Thoracic aorta (tissue), 2 donors: Measurements from ENCODE around the gene CRISPLD2. TPM values are rescaled to one million over a fixed set of nuclear protein-coding genes. Genes with fewer than 3 reads are reported as not detected.

Source experiments
- ATAC-seq: fragments of 150-250 bp; one replicate; pipeline ENCODE4 v1.8.0; 2017; ENCODE audit warnings: low read depth; ENCODE audit not compliant: insufficient number of reproducible peaks, low FRiP score
- DNase-seq: peaks from one replicate; pipeline ENCODE4 v3.0.0-alpha.2; 2020; ENCODE audit warnings: low spot score
- H3K27ac ChIP-seq, 2 donors: fragments of 200-600 bp; sonication (generic); 1 replicate in 1 of 2; 2 replicates in 1 of 2; pipeline ENCODE4 v1.5.1; 2016; ENCODE audit warnings: mild to moderate bottlenecking in 2 of 2, moderate library complexity in 2 of 2
- H3K27me3 ChIP-seq: fragments of 200-600 bp; sonication (generic); replicated peaks from 2 replicates; pipeline ENCODE4 v1.6.0; 2016; ENCODE audit warnings: mild to moderate bottlenecking; ENCODE audit not compliant: insufficient read depth
- H3K36me3 ChIP-seq: fragments of 200-600 bp; sonication (generic); one replicate; pipeline ENCODE4 v1.5.1; 2016
- H3K4me1 ChIP-seq, 2 donors: fragments of 200-600 bp; sonication (generic); 1 replicate in 1 of 2; 2 replicates in 1 of 2; pipeline versions ENCODE4 v1.5.1 to v1.6.0; 2016; ENCODE audit warnings: low read depth in 2 of 2, mild to moderate bottlenecking in 1 of 2; ENCODE audit not compliant: control insufficient read depth in 1 of 2
- H3K4me3 ChIP-seq: fragments of 200-600 bp; sonication (generic); 2 replicates; pipeline ENCODE4 v1.5.1; 2016; ENCODE audit warnings: mild to moderate bottlenecking
- H3K9me3 ChIP-seq: fragments of 200-600 bp; sonication (generic); 2 replicates; pipeline ENCODE4 v1.5.1; 2016
- CTCF ChIP-seq: fragments of 200-600 bp; sonication (generic); IDR thresholded peaks from one replicate; pipeline ENCODE4 v1.5.1; 2019; ENCODE audit warnings: antibody characterized with exemption
- total RNA-seq, 2 donors: library from RNA; depleted of rRNA; stranded (reverse); fragments of >200 nt; gene quantifications; one replicate each; pipeline versions ENCODE4 v1.1.0 to v1.2.3, GENCODE V29; 2016

The CRISPLD2 gene
- total RNA-seq, 2 donors from 2014 or later = 116 to 390 TPM

- H3K27me3 ChIP-seq = no peaks in the 10 kb centered on the region
- no peak overlapping the region for H3K27ac ChIP-seq
- TF ChIP-seq CTCF = no peak
- H3K4me1 ChIP-seq = peaks cover 0 to 18% of the 10 kb centered on the region in 2 donors
- no peak overlapping the region for H3K4me3 ChIP-seq
- DNase-seq (no peak), ATAC-seq (no peak)
- H3K9me3 ChIP-seq = no peaks in the 10 kb centered on the region
- H3K36me3 ChIP-seq = no peaks in the 10 kb centered on the region
Measured at GRCh38 chr16:84786605-84787262, 33.1 kb upstream of the CRISPLD2 start.

GRCh38 chr16:84787263-84787622 is 32.5 kb upstream of the CRISPLD2 start:
- no peaks in the 10 kb centered on the region for H3K27me3 ChIP-seq
- H3K9me3 ChIP-seq = no peaks in the 10 kb centered on the region
- H3K36me3 ChIP-seq = no peaks in the 10 kb centered on the region
- no peak overlapping the region for H3K4me3 ChIP-seq
- no peak overlapping the region for H3K27ac ChIP-seq
- DNase-seq = no peak
- ATAC-seq = no peak
- TF ChIP-seq CTCF = no peak
- H3K4me1 ChIP-seq = peaks cover 0 to 18% of the 10 kb centered on the region in 2 donors

- no peak overlapping the region for H3K27ac ChIP-seq
- no peak for TF ChIP-seq CTCF
- H3K9me3 ChIP-seq = no peaks in the 10 kb centered on the region
- ATAC-seq (no peak), DNase-seq (no peak)
- H3K4me1 ChIP-seq = peaks cover 0 to 18% of the 10 kb centered on the region in 2 donors
- H3K4me3 ChIP-seq = no peak overlapping the region
- H3K36me3 ChIP-seq = no peaks in the 10 kb centered on the region
- H3K27me3 ChIP-seq = no peaks in the 10 kb centered on the region
Measured at GRCh38 chr16:84788920-84789391, 30.8 kb upstream of the CRISPLD2 start.

GRCh38 chr16:84789431-84789830 is 30.4 kb upstream of the CRISPLD2 start:
- Histone ChIP-seq H3K36me3 (no peaks in the 10 kb centered on the region), H3K9me3 (no peaks in the 10 kb centered on the region), H3K27me3 (no peaks in the 10 kb centered on the region), H3K27ac (no peak overlapping the region), H3K4me1 (peaks cover 0 to 18% of the 10 kb centered on the region in 2 donors), H3K4me3 (no peak overlapping the region)
- ATAC-seq (no peak), DNase-seq (no peak)
- TF ChIP-seq CTCF = no peak

GRCh38 chr16:84790301-84790700 is 29.5 kb upstream of the CRISPLD2 start:
- Histone ChIP-seq H3K27ac (no peak overlapping the region), H3K4me1 (peaks cover 0 to 18% of the 10 kb centered on the region in 2 donors), H3K4me3 (no peak overlapping the region), H3K27me3 (no peaks in the 10 kb centered on the region), H3K9me3 (no peaks in the 10 kb centered on the region), H3K36me3 (no peaks in the 10 kb centered on the region)
- ATAC-seq (no peak), DNase-seq (no peak)
- no peak for TF ChIP-seq CTCF
